Measurements from ENCODE around the gene ACOXL. TPM values are rescaled to one million over a fixed set of nuclear protein-coding genes. Genes with fewer than 3 reads are reported as not detected.

The ACOXL gene
- total and polyA plus RNA-seq, 8 donors: 4.7 to 30.3 (median 8.3) TPM

DNA sequence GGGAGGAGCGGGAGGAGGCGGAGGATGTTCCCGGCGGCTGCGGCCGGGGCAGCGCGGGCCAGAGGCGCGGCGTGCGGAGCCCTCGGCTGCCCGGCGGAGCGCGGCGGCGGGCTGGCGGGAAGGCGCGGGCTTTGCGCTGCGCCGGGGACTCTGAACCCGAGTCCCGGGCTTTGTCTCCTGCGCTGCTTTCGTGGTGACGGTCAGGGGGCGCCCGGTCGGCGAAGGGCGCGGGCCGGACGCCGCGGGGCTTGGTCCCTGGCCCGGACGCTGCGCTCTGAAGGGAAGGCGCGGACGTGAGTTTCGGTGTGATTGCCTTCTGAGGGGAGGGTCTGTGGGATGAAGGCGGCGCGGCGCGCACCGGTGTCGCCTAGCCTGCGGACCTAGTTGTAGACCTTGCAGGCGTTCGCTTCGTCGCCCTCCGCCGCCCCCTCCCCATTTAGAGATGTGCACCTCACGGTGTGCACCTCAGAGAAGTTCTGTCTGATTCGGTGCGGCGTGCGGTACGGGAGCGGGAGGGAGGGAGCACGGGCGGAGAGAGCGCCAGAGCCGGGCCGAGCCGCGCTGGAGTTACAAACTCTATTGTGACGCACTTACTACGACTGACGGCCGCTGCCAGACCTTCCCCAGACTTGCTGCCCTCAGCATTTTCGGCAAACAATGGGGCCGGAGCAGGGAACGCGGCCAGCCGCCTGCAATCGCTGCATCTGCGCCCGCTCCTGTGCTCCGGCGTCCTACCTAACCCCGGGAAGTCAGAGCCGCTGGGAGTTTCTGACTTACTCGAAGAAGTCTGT is 390.5 kb downstream of the ACOXL start:
- peaks cover 0 to 49% of the 10 kb centered on the region in 2 donors for H3K4me1 ChIP-seq

DNA sequence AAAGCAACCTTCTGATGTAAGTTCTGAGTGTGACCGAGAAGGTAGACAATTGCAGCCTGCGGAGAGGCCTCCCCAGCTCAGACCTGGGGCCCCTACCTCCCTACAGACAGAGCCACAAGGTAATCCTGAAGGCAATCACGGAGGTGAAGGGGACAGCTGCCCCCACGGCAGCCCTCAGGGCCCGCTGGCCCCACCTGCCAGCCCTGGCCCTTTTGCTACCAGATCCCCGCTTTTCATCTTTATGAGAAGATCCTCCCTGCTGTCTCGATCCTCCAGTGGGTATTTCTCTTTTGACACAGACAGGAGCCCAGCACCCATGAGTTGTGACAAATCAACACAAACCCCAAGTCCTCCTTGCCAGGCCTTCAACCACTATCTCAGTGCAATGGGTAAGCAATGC is 391.4 kb downstream of the ACOXL start:
- Histone ChIP-seq H3K4me1 (peaks cover 0 to 40% of the 10 kb centered on the region in 2 donors), H3K9me3 (no peaks in the 10 kb centered on the region), H3K36me3 (peaks cover 0 to 18% of the 10 kb centered on the region in 2 donors), H3K4me3 (peak overlapping the region; percentile 72 to 81), H3K27ac (no peak overlapping the region), H3K27me3 (peaks cover 6 to 18% of the 10 kb centered on the region in 2 donors)
- no peak for ATAC-seq
- no peak for DNase-seq
- intact Hi-C loops (cut with DNase I): no loop called here
- TF ChIP-seq, protein P1, sequence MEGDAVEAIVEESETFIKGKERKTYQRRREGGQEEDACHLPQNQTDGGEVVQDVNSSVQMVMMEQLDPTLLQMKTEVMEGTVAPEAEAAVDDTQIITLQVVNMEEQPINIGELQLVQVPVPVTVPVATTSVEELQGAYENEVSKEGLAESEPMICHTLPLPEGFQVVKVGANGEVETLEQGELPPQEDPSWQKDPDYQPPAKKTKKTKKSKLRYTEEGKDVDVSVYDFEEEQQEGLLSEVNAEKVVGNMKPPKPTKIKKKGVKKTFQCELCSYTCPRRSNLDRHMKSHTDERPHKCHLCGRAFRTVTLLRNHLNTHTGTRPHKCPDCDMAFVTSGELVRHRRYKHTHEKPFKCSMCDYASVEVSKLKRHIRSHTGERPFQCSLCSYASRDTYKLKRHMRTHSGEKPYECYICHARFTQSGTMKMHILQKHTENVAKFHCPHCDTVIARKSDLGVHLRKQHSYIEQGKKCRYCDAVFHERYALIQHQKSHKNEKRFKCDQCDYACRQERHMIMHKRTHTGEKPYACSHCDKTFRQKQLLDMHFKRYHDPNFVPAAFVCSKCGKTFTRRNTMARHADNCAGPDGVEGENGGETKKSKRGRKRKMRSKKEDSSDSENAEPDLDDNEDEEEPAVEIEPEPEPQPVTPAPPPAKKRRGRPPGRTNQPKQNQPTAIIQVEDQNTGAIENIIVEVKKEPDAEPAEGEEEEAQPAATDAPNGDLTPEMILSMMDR (IDR thresholded peaks at IDR 0.05): no peak

More for the DNA sequence above, 390.5 kb downstream of the ACOXL start:
- Histone ChIP-seq H3K36me3 (peaks cover 0 to 18% of the 10 kb centered on the region in 2 donors), H3K27ac (peak overlapping the region; percentile 87 to 88), H3K9me3 (no peaks in the 10 kb centered on the region), H3K27me3 (peaks cover 6 to 28% of the 10 kb centered on the region in 2 donors), H3K4me3 (peak overlapping the region; percentile 72 to 81)
- intact Hi-C loops (cut with DNase I): no loop called here
- TF ChIP-seq, protein P1 (IDR thresholded peaks at IDR 0.05): no peak
- ATAC-seq (peak; percentile 42), DNase-seq (peak; percentile 80 to 93 (median 89))

GRCh38 chr2:111126581-111126980 is 394.2 kb downstream of the ACOXL start:
- Histone ChIP-seq H3K4me3 (no peak overlapping the region), H3K4me1 (peaks cover 0 to 20% of the 10 kb centered on the region in 2 donors), H3K9me3 (no peaks in the 10 kb centered on the region), H3K36me3 (peaks cover 0 to 18% of the 10 kb centered on the region in 2 donors), H3K27ac (no peak overlapping the region), H3K27me3 (no peaks in the 10 kb centered on the region)
- ATAC-seq (no peak), DNase-seq (no peak)
- TF ChIP-seq, protein P1 (IDR thresholded peaks at IDR 0.05): no peak
- intact Hi-C loops (cut with DNase I): no loop called here

GRCh38 chr2:111127351-111127750 is 395.0 kb downstream of the ACOXL start:
- DNase-seq (no peak), ATAC-seq (no peak)
- Histone ChIP-seq H3K36me3 (peaks cover 0 to 18% of the 10 kb centered on the region in 2 donors), H3K27ac (no peak overlapping the region), H3K4me3 (no peak overlapping the region), H3K4me1 (peaks cover 0 to 14% of the 10 kb centered on the region in 2 donors), H3K9me3 (no peaks in the 10 kb centered on the region), H3K27me3 (no peaks in the 10 kb centered on the region)
- intact Hi-C loops (cut with DNase I): no loop called here
- TF ChIP-seq, protein P1 (IDR thresholded peaks at IDR 0.05): no peak

DNA sequence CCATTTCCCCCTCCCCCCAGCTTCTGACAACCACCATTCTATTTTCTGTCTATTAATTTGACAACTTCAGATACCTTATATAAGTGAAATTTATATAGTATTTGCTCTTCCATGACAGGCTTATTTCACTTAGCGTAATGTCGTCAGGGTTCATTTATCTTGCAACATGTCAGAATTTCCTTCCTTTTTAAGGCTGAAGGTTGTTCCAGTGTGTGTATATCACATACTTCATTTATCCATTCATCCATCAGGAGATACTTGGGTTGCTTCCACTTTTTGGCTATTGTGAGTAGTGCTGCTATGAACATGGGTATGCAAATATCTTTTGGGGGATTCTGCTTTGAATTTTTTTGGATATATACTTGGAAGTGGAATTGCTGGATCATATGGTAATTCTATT is 395.7 kb downstream of the ACOXL start:
- intact Hi-C loops (cut with DNase I): no loop called here

More for the DNA sequence above, 395.7 kb downstream of the ACOXL start:
- no peak overlapping the region for H3K4me3 ChIP-seq
- TF ChIP-seq, protein P1 (IDR thresholded peaks at IDR 0.05): no peak
- no peak for ATAC-seq
- no peak for DNase-seq
- peaks cover 0 to 11% of the 10 kb centered on the region in 2 donors for H3K4me1 ChIP-seq
- H3K9me3 ChIP-seq: no peaks in the 10 kb centered on the region
- H3K36me3 ChIP-seq: peaks cover 0 to 18% of the 10 kb centered on the region in 2 donors
- H3K27me3 ChIP-seq: no peaks in the 10 kb centered on the region
- H3K27ac ChIP-seq: no peak overlapping the region

Measured in left lung (tissue), 10 donors.